ENCODE data around the gene ADGRB3.

Gene ADGRB3

DNA sequence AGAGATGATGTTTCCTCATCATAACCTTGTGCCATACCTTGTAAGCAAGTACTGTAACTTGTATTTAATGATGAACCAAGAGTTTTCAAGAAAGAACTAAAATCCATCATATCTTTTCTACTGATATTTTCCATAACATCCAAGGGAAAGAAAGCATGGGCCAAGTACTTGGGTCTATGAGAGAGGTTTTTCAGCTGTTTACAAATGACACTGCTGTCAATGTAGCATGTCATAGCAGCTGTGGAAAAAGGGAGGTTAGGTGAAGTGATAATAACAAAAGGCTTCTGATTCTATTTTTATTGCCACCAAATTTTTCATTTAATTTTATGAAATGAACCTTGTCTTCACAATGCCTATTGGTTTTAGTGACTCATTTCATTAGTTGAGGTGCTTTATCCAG is 679.4 kb downstream of the ADGRB3 start:
- H3K9me3 Mint-ChIP-seq, result no peaks in the 10 kb centered on the region

DNA sequence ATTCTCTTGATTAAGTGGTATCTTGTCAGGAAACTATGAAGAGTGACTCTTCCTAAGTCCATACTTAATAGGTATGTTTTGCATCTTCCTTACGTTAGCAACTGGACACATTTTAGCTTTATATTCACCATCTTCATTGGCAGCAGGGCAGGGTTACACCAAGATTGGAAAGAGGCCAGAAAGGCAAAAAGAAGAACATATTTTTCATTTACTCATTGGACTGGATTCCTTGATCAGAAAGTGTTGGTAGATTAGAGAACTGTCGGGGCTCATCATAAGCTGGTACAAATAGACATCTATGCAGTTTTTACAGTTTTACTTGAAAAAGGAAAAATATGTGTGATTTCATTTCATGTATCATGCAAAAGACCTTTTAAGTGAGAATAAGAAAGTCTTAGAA is 696.8 kb downstream of the ADGRB3 start:
- Mint-ChIP-seq H3K9me3 (no peaks in the 10 kb centered on the region), H3K36me3 (ENCODE audit: low read depth) (no peaks in the 10 kb centered on the region), H3K4me1 (no peaks in the 10 kb centered on the region), H3K4me3 (no peak overlapping the region), H3K27ac (no peak overlapping the region), H3K27me3 (ENCODE audit: low read depth, poor library complexity) (no peaks in the 10 kb centered on the region)
- no peak for DNase-seq
- TF ChIP-seq, protein P1, sequence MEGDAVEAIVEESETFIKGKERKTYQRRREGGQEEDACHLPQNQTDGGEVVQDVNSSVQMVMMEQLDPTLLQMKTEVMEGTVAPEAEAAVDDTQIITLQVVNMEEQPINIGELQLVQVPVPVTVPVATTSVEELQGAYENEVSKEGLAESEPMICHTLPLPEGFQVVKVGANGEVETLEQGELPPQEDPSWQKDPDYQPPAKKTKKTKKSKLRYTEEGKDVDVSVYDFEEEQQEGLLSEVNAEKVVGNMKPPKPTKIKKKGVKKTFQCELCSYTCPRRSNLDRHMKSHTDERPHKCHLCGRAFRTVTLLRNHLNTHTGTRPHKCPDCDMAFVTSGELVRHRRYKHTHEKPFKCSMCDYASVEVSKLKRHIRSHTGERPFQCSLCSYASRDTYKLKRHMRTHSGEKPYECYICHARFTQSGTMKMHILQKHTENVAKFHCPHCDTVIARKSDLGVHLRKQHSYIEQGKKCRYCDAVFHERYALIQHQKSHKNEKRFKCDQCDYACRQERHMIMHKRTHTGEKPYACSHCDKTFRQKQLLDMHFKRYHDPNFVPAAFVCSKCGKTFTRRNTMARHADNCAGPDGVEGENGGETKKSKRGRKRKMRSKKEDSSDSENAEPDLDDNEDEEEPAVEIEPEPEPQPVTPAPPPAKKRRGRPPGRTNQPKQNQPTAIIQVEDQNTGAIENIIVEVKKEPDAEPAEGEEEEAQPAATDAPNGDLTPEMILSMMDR (IDR thresholded peaks at IDR 0.05), result no peak

More for the DNA sequence above, 679.4 kb downstream of the ADGRB3 start:
- TF ChIP-seq, protein P1 (IDR thresholded peaks at IDR 0.05), result no peak
- H3K27ac Mint-ChIP-seq, result no peak overlapping the region
- peaks cover 3% of the 10 kb centered on the region for H3K27me3 Mint-ChIP-seq (ENCODE audit: low read depth, poor library complexity)
- DNase-seq, result no peak
- H3K36me3 Mint-ChIP-seq (ENCODE audit: low read depth), result no peaks in the 10 kb centered on the region
- no peak overlapping the region for H3K4me3 Mint-ChIP-seq
- no peaks in the 10 kb centered on the region for H3K4me1 Mint-ChIP-seq

DNA sequence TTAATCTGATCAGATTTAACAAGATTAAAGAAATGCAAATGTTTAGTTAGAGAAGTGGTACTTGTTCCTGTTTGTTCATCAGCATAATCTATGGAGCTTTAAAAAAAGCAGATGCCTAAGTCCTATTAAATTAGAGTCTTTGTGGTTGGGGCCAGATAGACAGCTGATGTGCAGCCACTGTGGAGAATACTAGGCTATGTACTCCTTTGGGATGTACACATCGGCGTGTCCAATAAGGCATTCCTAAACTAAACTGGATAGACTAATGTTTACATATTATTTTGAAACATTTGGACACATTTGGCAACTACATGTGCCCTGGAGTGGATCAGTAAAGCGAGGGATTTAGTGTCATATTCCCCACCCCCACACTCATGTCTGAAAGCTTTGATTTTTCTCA is 702.2 kb downstream of the ADGRB3 start:
- Mint-ChIP-seq H3K4me1 (no peaks in the 10 kb centered on the region), H3K4me3 (no peak overlapping the region), H3K27ac (no peak overlapping the region), H3K9me3 (no peaks in the 10 kb centered on the region), H3K36me3 (ENCODE audit: low read depth) (no peaks in the 10 kb centered on the region), H3K27me3 (ENCODE audit: low read depth, poor library complexity) (no peaks in the 10 kb centered on the region)
- DNase-seq, result no peak
- TF ChIP-seq, protein P1 (IDR thresholded peaks at IDR 0.05), result no peak

DNA sequence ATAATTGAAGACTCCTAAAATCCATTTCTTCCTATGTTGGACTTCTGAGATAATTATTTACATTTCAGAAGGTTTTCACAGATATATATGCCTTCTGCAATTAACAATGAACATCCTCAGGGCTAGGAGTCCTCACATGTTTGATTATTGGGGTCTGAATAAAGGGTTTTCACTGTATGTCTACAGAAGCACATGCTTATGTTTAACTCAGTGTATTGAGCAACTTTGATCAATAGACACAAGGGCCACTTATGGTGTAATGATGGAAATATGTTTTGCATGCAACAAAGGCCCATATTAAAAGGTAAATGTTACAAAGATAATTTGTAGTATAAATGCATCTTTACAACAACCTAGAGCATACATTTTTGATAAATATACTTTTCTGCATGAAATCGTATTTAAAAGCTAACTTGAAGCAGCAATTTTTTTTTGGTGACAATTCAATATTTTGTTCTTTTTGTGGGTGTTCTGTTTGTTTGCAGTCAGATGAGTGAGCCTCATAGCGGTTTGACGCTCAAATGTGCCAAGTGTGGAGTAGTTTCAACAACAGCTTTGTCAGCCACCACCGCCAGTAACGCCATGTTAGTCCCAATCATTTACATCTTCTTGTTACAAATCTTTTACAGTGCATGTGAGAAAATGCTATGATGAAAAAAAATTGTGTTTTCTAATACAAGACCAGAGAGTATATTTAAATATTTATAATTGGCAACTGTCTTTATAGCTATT is 703.5 kb downstream of the ADGRB3 start:
- Mint-ChIP-seq H3K27me3 (ENCODE audit: low read depth, poor library complexity) (no peaks in the 10 kb centered on the region), H3K4me1 (no peaks in the 10 kb centered on the region), H3K4me3 (no peak overlapping the region), H3K9me3 (no peaks in the 10 kb centered on the region), H3K36me3 (ENCODE audit: low read depth) (no peaks in the 10 kb centered on the region), H3K27ac (no peak overlapping the region)
- TF ChIP-seq, protein P1 (IDR thresholded peaks at IDR 0.05), result no peak
- DNase-seq, result no peak

DNA sequence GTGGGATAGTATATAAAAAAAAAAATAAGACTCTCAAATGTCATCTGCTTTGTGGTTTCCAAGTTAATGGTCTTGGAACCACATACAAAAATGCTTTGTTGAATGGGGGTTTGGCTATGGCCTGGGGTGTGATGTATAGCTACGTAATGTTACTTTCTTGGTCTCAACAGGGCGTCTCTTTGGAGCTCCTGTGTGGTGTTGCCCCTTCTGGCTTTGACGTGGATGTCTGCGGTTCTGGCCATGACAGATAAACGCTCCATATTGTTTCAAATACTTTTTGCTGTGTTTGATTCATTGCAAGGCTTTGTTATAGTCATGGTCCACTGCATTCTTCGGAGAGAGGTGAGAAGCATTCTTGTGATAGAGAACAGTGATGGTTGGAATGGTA is 704.1 kb downstream of the ADGRB3 start:
- TF ChIP-seq, protein P1 (IDR thresholded peaks at IDR 0.05), result no peak
- Mint-ChIP-seq H3K4me1 (no peaks in the 10 kb centered on the region), H3K27ac (no peak overlapping the region), H3K9me3 (no peaks in the 10 kb centered on the region), H3K36me3 (ENCODE audit: low read depth) (no peaks in the 10 kb centered on the region), H3K27me3 (ENCODE audit: low read depth, poor library complexity) (no peaks in the 10 kb centered on the region), H3K4me3 (no peak overlapping the region)
- no peak for DNase-seq

DNA sequence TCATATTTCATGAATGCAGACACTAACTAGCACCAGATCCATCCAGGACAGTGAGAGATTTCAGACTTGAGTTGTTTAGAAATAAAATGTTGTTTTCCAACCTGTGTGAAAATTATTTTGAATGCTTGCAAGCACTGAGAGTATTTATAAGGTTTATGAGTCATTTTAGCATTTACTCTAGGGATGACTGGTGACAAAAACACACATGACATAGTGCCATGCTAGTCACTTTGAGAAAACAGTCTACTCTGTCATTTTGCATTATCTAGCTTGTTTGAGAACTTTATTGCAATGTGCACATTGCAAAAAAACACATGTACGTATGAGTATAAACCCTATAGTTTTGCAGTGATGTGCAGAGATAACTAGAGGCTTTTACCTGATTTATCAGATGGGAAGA is 705.1 kb downstream of the ADGRB3 start:
- DNase-seq, result no peak
- Mint-ChIP-seq H3K9me3 (no peaks in the 10 kb centered on the region), H3K36me3 (ENCODE audit: low read depth) (no peaks in the 10 kb centered on the region), H3K4me3 (no peak overlapping the region), H3K27me3 (ENCODE audit: low read depth, poor library complexity) (no peaks in the 10 kb centered on the region), H3K4me1 (no peaks in the 10 kb centered on the region), H3K27ac (no peak overlapping the region)
- TF ChIP-seq, protein P1 (IDR thresholded peaks at IDR 0.05), result no peak
